PC-3 (cell line): ENCODE measurements around the gene C15orf40. TPM values are rescaled to one million over a fixed set of nuclear protein-coding genes. Genes with fewer than 3 reads are reported as not detected.

Experiments used
- ATAC-seq: fragments of 200-7000 bp; cut with Tn5 transposase; 2 replicates; pipeline ENCODE4 v1.9.1; 2020; ENCODE audit warnings: mild to moderate bottlenecking, moderate library complexity
- BruUV-seq: library from RNA; stranded (reverse); fragments of 400-500 nt; replicated peaks from 2 replicates; lab custom pipeline; 2021; lab: Mats Ljungman, UMichigan
- CTCF ChIA-PET: fragments of 300-600 bp; sonication (Branson Sonifier 250); formaldehyde crosslinking; loops from one replicate; lab custom pipeline; 2022; ENCODE audit warnings: antibody characterized with exemption; lab: Charles Lee
- POLR2A ChIA-PET: fragments of 300-600 bp; sonication (Branson Sonifier 250); formaldehyde crosslinking; loops from one replicate; lab custom pipeline; 2022; ENCODE audit warnings: antibody characterized with exemption; ENCODE audit not compliant: unreplicated experiment; lab: Charles Lee
- DNase-seq: peaks from one replicate; pipeline ENCODE4 v3.0.0-alpha.2; 2015
- H2AFZ ChIP-seq: fragments of 300-600 bp; sonication (generic); 2 replicates; pipeline ENCODE4 v1.6.0; 2016; ENCODE audit warnings: antibody characterized with exemption, low read length
- H3F3A ChIP-seq: fragments of 300-600 bp; sonication (generic); one replicate; pipeline ENCODE4 v1.6.0; 2017; ENCODE audit warnings: antibody characterized with exemption, low read length, control low read depth, mild to moderate bottlenecking; ENCODE audit not compliant: unreplicated experiment
- H3K27ac ChIP-seq: fragments of 300-600 bp; sonication (generic); 2 replicates; pipeline ENCODE4 v1.5.1; 2016; ENCODE audit warnings: mild to moderate bottlenecking, low read length
- H3K27me3 ChIP-seq: fragments of 300-600 bp; sonication (generic); 2 replicates; pipeline ENCODE4 v1.6.1; 2016; ENCODE audit warnings: low read length, mixed read lengths
- H3K36me3 ChIP-seq: fragments of 300-600 bp; sonication (generic); 2 replicates; pipeline ENCODE4 v1.6.1; 2016; ENCODE audit warnings: low read depth, mixed run types, low read length, mixed read lengths
- H3K4me1 ChIP-seq: fragments of 300-600 bp; sonication (generic); 2 replicates; pipeline ENCODE4 v1.5.1; 2016; ENCODE audit warnings: low read length; ENCODE audit not compliant: insufficient read depth
- H3K4me2 ChIP-seq: fragments of 300-600 bp; sonication (generic); 2 replicates; pipeline ENCODE4 v1.6.0; 2016; ENCODE audit warnings: low read length
- H3K4me3 ChIP-seq: fragments of 300-600 bp; sonication (generic); 2 replicates; pipeline ENCODE4 v1.5.1; 2016; ENCODE audit warnings: mild to moderate bottlenecking, low read length, mixed read lengths
- H3K79me2 ChIP-seq: fragments of 300-600 bp; sonication (generic); 2 replicates; pipeline ENCODE4 v1.6.1; 2017; ENCODE audit warnings: low read length, mixed read lengths
- H3K9ac ChIP-seq: fragments of 300-600 bp; sonication (generic); 2 replicates; pipeline ENCODE4 v1.6.0; 2016; ENCODE audit warnings: mild to moderate bottlenecking, low read length
- H3K9me2 ChIP-seq: fragments of 300-600 bp; sonication (generic); replicated peaks from 2 replicates; pipeline ENCODE4 v1.6.1; 2016; ENCODE audit warnings: mixed run types, low read length, mixed read lengths
- H3K9me3 ChIP-seq: fragments of 300-600 bp; sonication (generic); 2 replicates; pipeline ENCODE4 v1.6.1; 2016; ENCODE audit warnings: low read length, mixed read lengths
- H4K20me1 ChIP-seq: fragments of 300-600 bp; sonication (generic); 2 replicates; pipeline ENCODE4 v1.6.1; 2016; ENCODE audit warnings: low read length, mixed read lengths
- CTCF ChIP-seq: fragments of 300-600 bp; sonication (generic); conservative IDR thresholded peaks from 2 replicates; pipeline ENCODE4 v1.5.1; 2017; ENCODE audit warnings: antibody characterized with exemption, low read depth, mild to moderate bottlenecking, low read length
- EZH2 ChIP-seq: fragments of 300-600 bp; sonication (generic); IDR thresholded peaks from one replicate; pipeline ENCODE4 v1.6.1; 2017; ENCODE audit warnings: antibody characterized with exemption, mild to moderate bottlenecking, low read length; ENCODE audit not compliant: unreplicated experiment
- EZH2phosphoT487 ChIP-seq: fragments of 300-600 bp; sonication (generic); IDR thresholded peaks from 2 replicates; pipeline ENCODE4 v1.6.1; 2018; ENCODE audit warnings: mild to moderate bottlenecking, antibody characterized with exemption, low read length, borderline replicate concordance
- intact Hi-C: fragments of 100-400 bp; cut with micrococcal nuclease; formaldehyde crosslinking; loops from 2 replicates; pipeline ENCODE4 v1.9.0; 2023
- total RNA-seq: library from RNA; depleted of rRNA; stranded (reverse); fragments of >200 nt; gene quantifications from 2 replicates; pipeline ENCODE4 v1.2.3, GENCODE V29; 2014

The C15orf40 gene
- total RNA-seq, 1 experiment from 2014 or later: 25.8 TPM

- CTCF ChIA-PET: no interaction called here
- Histone ChIP-seq H3K4me2 (no peak overlapping the region), H4K20me1 (no peaks in the 10 kb centered on the region), H3K9me2 (no peaks in the 10 kb centered on the region), H3F3A (no peaks in the 10 kb centered on the region), H3K27me3 (no peaks in the 10 kb centered on the region), H3K27ac (no peak overlapping the region), H3K4me1 (no peaks in the 10 kb centered on the region), H3K79me2 (no peaks in the 10 kb centered on the region), H3K4me3 (no peak overlapping the region), H3K36me3 (no peaks in the 10 kb centered on the region), H3K9me3 (no peaks in the 10 kb centered on the region), H2AFZ (no peak overlapping the region), H3K9ac (no peak overlapping the region)
- intact Hi-C loops: no loop called here
- DNase-seq: no peak
- no TSS peak for BruUV-seq
- POLR2A ChIA-PET: no interaction called here
- TF ChIP-seq EZH2 (no peak), CTCF (no peak)
- ATAC-seq: no peak
These were observed 44.8 kb downstream of the C15orf40 start for GRCh38 chr15:82966671-82967071.

GRCh38 chr15:82964890-82965289, 46.5 kb downstream of the C15orf40 start:
- ChIA-PET POLR2A (no interaction called here), CTCF (no interaction called here)
- Histone ChIP-seq H3K9me3 (no peaks in the 10 kb centered on the region), H3K4me3 (no peak overlapping the region), H3K9ac (no peak overlapping the region), H3K4me1 (no peaks in the 10 kb centered on the region), H4K20me1 (no peaks in the 10 kb centered on the region), H3F3A (no peaks in the 10 kb centered on the region), H3K36me3 (no peaks in the 10 kb centered on the region), H3K79me2 (no peaks in the 10 kb centered on the region), H3K4me2 (no peak overlapping the region), H3K9me2 (no peaks in the 10 kb centered on the region), H3K27ac (no peak overlapping the region), H2AFZ (no peak overlapping the region), H3K27me3 (no peaks in the 10 kb centered on the region)
- TF ChIP-seq EZH2phosphoT487: no peak
- no peak for TF ChIP-seq CTCF
- TF ChIP-seq EZH2: no peak
- no peak for ATAC-seq
- BruUV-seq: no TSS peak
- DNase-seq: no peak
- intact Hi-C loops: no loop called here

- no peaks in the 10 kb centered on the region for H4K20me1 ChIP-seq
- H3K79me2 ChIP-seq: no peaks in the 10 kb centered on the region
- no peak overlapping the region for H3K27ac ChIP-seq
- ChIA-PET POLR2A (no interaction called here), CTCF (no interaction called here)
- H3K4me2 ChIP-seq: no peak overlapping the region
- no peak overlapping the region for H3K9ac ChIP-seq
- no peaks in the 10 kb centered on the region for H3K27me3 ChIP-seq
- no peaks in the 10 kb centered on the region for H3K9me3 ChIP-seq
- intact Hi-C loops: no loop called here
- TF ChIP-seq EZH2 (no peak), EZH2phosphoT487 (no peak), CTCF (no peak)
- H3K4me3 ChIP-seq: no peak overlapping the region
- H3K36me3 ChIP-seq: no peaks in the 10 kb centered on the region
- BruUV-seq: no TSS peak
- no peak for ATAC-seq
- no peaks in the 10 kb centered on the region for H3K4me1 ChIP-seq
- no peak overlapping the region for H2AFZ ChIP-seq
- no peaks in the 10 kb centered on the region for H3K9me2 ChIP-seq
- no peaks in the 10 kb centered on the region for H3F3A ChIP-seq
- DNase-seq: no peak
These were observed 47.7 kb downstream of the C15orf40 start for GRCh38 chr15:82963471-82964341.
